SIG-M5 (cell line): ENCODE measurements around the gene RITA1.

Source experiments
- DNase-seq: peaks from one replicate; lab custom pipeline; 2025; lab: John Stamatoyannopoulos, UW

Gene RITA1

DNA sequence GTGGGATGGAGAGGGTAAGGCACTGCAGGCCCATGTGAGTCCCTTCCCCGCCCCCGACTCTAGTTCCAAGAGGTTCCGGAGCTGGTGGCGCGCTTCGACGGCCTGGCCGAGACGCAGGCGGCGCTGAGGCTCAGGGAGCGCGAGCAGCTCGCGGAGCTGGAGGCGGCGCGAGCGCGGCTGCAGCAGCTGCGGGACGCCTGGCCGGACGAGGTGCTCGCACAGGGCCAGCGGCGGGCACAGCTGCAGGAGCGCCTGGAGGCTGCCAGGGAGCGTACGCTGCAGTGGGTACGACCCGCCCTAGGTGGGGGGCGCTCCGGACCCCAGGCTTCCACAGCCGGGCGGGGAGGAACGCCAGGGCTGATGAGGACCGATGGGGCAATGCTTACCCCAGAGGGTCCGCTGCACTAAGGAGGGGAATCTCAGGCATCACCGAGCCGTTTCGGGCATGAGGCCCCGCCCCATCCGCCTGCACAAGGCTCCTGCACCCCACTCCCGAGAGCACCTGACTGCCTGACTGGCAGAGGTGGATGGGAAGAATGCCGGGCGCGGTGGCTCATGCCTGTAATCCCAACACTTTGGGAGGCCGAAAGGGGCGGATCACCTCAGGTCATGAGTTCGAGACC lies 31.1 kb upstream of the RITA1 start:
- no peak for DNase-seq

DNA sequence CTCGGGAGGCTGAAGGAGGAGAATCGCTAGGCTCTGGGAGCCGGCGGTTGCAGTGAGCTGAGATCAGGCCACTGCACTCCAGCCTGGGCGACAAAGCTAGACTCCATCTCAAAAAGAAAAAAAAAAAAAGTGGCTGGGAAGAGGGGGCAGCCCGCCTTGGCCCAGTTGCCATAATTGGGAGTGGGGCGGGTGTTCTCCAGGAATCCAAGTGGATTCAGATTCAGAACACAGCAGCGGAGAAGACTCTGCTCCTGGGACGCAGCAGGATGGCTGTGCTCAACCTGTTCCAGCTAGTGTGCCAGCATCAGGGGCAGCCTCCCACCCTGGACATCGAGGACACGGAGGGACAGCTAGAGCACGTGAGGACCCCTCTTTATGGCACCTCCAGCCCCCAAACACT lies 30.5 kb upstream of the RITA1 start:
- no peak for DNase-seq

DNA sequence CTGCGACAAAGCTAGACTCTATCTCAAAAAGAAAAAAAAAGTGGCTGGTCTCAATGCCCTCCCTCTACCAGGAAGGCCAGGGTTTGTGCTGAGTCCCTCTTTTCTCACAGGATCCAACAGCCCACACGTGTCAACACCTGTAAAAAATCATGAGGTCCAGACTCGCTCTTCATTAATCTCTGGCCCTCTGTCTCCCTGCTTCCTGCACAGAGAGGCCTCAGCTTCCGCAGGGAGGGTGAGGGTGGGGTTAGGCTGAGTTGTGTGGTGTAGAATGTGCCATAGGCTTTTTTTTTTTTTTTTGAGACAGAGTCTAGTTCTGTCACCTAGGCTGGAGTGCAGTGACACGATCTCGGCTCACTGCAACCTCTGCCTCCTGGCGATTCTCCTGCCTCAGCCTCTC lies 29.9 kb upstream of the RITA1 start:
- no peak for DNase-seq

DNA sequence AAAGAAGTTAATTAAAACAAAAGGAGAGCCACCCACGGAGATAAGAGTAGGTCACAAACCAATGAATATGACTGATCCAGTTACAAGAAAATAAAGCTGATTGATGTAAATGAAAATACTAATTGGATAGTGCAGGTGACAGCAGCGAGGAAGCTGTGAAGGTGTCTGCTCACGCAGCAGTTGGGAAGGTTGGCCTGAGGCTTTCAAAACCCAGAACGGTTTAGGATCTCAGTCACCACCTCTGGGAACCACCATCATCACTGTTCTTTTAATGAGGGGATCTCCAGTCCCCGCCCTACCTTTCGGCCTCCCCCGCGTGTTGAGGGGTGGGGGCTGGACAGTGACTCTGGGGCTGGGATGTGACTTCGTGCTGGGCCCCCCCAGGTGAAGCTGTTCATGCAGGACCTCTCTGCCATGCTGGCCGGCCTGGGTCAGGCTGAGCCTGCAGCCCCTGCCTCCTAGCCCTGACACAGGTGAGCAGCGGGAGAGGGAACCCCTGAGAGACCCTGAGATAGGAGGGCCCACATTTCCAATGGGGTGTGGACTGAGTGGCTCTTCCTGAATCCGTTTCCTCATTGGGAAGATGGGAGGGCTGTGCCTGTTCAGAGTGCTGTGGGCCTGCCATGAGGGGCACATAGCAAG lies 28.2 kb upstream of the RITA1 start:
- no peak for DNase-seq

DNA sequence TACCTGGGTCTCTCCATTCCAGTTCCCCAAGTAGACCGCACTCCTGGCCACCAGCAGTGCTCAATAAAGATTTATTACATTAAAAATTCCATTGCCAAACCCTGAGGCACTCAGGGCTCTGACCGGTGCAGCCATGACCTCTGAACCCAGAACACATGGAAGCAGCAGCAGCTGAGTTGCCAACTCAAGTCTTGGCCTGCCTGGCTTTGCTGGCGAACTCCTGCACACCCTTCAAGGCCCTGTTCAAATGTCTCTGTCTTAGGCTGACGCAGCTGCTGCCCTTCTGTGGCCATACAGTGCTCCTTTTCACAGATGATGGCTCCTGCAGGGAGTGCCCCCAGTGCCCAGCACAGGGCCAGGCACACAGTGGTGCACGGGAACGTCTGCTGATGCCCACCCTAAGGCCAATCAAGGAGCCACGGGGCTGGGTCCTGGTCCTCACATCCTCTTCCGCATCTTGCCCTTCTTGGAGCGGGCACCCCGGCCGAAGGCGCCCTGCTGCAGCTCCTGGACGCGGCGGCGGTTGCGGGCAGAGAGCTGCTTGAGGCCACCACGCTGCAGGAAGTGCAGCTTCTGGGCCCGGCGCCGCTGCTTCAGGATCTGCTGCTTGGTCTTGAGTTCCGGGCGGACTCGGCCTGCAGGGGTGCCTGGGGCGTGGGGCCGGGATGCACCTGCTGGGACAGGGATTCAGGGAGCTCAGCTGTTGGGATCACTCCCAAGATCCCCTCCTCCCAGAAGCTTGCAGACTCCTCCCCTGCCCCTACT lies 26.9 kb upstream of the RITA1 start:
- no peak for DNase-seq

DNA sequence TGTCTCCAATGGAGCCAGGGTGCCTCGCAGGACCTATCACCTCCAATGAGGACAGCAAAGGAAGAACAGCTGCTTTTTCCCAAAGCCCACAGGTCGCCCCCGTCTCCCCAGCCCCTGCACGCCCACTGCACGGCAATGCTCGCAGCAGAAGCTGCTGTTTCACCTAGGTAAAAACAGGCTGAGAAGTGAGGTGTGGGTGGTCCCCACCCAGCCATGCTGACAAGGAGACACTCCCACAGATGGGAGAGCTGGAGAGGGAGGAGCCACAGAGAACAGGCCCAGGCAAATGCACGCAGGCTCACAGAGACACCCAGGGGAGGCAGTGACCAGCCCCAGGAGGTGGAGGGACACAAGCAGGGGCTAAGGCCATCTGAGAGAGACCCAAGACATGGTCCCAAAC lies 25.6 kb upstream of the RITA1 start:
- DNase-seq = no peak

DNA sequence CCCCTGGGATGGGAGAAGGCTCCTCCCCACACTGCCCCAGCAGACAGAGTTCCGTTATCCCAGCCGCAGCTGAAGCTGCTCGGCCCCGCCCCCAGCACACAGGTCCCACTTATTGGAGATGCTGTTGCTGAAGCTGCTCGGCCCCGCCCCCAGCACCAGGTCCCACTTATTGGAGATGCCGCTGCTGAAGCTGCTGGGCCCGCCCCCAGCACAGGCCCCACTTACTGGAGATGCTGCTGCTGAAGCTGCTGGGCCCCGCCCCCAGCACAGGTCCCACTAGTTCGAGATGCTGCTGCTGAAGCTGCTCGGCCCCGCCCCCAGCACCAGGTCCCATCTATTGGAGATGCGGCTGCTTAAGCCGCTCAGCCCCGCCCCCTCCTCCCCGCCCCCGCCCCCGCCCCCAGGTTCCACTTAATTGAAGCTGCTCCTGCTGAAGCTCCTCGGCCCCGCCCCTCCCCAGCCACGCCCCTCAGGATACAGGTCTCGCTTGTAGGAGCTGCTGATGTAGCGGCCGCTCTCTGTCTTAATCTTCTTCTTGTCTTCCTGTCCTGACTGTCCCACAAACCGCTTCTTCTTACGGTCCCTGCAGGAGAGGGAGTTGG lies 24.0 kb upstream of the RITA1 start:
- no peak for DNase-seq

DNA sequence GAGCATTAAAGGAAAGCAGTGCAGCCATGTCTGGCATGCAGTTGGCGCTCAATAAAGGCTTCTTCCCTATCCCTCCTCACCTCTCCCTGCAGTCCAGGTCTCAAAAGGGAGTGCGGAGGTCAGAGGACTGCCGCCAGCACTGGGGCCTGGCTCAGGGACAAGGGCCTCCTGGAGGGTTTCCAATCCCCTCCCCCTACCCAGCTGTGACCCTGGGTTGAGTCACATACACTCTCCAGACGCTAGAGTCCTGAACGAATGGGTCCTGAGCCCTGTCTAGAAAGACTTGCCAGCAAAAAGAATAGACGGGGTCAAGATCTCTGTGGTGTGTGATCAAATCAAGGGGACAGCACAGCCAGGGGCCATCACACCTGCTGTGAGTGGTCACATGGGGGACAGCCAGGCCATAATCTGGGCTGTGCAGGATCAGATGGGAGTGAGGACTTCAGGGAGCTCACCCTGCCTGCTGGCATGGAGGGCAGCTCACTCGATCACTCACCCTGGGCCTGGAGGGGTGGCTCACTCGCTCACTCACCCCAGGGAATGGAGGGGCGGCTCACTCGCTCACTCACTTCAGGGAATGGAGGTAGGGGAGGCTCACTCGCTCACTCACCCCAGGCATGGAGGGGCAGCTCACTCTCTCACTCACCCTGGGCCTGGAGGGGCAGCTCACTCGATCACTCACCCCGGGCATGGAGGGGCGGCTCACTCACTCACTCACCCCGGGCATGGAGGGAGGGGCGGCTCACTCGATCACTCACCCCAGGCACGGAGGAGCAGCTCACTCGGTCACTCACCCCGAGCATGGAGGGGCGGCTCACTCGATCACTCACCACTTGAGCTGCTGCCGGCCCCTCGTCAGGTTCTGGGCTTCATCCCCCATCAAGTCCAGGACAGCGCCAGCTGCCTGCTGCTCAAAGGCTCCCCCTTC lies 23.2 kb upstream of the RITA1 start:
- no peak for DNase-seq

DNA sequence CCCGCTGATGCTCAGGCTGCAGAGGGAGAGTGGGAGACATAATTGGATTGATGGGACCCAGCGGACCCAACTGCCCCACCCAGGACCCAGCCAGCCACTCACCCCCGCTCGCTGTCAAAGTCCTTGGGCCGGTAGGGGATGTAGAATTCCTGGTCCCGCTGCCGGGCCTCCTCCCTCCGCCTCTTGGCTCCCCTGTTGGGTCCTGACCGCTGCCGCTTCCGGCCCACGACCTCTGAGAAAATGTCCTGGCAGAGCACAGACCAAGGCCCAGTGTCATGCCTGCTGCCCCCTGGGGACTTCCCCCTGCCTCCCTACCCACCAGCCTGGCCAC lies 22.5 kb upstream of the RITA1 start:
- no peak for DNase-seq

DNA sequence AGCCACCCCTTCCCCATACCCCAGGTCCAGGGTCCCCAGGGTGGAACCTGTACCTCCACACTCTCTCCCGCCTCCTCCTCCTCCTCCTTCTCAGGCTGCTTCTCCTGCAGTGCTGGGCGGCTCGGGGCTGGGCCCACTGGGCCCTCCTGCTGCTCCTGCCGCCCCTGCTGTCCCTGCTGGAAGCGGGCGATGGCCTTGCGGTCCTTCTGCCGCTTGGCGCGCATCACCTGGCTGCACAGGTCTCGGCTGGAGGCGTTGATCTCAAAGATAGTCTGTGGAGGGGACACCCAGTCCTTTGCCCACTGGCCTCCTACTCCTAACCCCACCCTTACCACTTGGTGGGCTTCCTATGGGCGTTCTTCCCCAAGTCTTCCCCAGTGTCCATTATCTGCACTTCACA lies 21.5 kb upstream of the RITA1 start:
- DNase-seq = no peak

DNA sequence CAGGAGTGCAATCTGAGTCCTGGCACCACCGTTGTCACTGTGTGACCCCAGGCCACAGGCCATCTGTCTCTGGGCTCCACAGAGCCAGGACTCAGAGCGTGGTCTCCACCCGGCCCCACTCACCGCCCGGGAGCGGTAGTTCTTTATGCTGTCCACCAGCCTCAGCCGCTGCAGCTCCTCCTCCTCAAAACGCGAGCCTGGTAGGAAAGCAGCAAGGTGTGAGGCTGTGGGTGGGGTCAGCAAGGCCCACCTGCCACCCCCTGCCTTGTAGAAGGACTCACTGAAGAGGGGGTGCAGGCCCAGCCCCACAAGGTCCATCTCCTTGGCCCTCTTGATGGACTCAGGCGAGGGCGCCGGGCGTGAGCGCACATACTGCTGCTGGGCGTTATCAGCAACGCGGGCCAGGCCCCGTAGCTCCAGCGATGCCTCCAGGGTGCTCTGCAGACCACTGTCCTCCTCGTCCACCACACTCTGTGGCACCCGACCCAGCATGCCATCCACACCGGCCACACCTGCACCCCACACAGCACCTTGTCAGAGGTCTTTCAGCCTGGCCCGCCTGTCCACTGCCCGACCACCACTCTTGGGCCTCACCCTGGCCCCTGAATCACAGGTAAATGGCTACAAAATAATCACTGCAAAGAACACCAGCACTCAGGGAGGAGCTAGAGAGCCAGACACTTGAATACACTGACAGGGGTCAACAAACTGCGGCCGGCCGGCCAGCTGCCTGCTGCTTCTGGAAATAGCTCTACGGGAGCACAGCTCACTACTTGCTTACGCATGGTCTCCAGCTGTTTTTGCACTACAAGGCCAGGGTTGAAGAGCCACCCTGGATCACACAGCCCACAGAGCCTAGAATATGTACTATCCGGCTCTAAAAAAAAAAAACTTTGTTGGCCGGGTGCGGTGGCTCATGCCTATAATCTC lies 19.7 kb upstream of the RITA1 start:
- no peak for DNase-seq

DNA sequence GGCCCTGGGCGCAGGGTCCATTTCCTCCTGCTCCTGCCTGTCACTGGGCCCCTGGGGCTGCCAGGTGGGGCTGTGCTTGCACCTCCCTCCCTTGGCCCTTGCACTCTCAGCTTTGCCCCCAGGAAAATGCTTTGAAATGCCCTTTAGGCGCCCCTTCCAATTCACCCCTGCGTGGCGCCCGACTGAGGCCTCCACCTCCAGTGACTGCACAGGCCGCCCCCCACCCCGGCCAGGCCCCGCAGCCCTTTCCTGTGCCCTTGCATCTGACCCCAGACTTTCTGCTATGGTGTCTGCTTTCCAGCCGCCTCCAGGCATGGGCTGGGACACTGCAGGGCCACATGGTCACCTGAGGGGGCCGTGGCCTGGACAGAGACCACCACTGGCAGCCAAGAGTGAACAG lies 17.7 kb upstream of the RITA1 start:
- no peak for DNase-seq

DNA sequence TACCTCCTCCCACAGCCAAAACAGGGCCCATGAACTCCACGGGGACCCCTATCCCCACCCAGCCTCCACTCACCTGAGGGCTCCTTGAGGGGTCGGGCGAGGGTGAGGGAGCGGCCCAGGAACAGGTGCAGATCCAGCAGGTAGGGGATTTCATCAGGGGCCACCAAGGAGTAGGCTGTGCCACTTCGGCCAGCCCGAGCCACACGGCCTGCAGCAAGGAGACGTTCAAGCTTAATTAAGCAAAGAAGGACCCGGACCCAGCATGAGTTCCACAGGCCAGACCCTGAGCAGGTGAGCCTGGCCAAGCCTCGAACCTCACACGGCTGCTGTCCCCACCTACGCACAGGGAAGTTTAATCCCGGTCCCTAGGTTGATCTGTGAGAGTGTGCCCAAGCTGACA lies 15.8 kb upstream of the RITA1 start:
- DNase-seq = no peak

DNA sequence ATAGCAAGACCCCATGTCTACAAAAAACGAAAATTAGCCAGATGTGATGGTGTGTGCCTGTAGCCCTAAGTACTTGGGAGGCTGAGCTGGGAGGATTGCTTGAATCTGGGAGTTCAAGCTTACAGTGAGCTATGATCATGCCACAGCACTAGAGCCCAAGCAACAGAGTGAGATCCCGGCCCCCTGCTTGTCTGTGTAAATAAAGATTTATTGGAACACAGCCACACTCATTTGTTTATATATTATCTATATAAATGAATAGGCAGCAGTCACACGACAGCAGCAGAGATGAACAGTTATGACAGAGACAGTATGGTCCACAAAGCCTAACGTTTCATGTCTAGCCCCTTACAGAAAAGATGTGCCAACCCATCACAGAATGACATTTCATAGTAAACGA lies 15.1 kb upstream of the RITA1 start:
- DNase-seq = no peak

DNA sequence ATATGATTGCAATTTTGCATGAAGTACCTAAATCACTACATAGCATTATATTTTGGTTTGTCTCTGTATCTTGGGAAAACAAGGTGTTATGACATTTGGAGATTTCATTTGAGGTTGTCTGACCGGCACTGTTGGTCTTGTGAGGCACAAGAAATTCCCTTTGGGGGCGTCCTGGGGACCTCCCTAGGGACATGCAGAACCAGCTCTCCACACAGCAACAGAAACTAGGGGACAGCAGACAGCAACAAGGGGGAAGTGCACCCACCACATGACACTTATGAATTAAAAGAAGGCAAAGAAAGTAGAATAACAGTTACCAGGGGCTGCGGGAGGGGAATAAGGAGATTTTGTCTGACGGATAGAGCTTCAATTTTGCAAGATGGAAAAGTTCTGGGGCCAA lies 14.6 kb upstream of the RITA1 start:
- no peak for DNase-seq

DNA sequence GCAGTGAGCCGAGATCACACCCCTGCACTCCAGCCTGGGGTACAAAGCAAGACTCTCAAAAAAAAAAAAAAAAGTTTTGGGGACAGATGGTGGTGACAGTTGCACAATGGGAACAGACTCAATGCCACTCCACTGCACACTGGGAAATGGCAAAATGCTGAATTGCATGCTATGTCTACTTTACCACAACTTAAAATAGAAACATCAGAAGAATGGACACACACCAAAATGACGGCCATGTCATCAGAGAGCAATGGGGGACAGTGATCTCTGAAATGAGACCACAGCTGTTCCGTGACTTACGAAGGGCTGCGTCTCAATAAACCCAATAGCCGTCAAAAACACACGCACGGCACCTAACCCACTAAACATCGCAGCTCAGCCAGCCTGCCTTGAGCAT lies 14.0 kb upstream of the RITA1 start:
- DNase-seq = no peak

DNA sequence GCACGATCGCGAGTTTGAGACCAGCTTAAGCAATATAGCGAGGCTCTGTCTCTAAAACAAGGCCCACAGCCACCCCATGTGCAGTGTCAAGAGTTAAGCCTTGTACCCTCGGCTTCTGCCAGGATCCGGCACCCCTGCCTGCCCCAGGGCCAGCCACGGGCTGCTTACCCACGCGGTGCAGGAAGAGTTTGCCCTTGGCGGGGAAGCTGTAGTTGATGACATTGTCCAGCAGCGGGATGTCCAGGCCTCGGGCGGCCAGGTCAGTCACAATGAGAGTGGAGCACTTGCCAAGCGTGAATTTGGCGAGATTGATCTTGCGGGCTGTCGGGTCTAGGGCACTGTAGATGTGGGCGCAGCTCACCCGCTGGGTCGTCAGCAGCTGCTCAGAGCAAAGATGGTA lies 13.3 kb upstream of the RITA1 start:
- DNase-seq = no peak

DNA sequence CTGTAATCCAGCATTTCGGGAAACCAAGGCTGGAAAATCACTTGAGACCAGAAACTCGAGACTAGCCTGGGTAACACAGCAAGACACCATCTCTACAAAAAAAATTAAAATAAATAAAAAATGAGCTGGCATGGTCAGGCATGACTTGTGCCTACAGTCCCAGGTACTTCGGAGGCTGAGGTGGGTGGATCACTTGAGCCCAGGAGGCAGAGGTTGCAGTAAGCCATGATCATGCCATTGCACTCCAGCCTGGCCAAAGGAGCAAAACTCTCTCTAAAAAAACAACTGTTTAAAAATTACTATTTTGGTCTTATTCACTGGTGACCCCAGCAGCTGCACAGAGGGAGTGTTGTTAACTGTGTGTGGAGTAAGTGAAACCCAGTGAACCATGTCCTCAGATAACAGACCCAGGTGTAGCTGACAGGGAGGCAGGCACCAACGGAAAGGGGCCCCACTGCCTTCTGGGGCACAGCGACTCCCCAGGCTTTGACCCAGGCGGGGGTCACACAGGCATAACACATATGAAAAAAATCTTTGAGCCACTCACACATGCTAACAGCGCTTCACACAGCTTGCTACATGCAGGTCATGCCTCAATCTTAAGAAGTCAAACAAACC lies 12.3 kb upstream of the RITA1 start:
- no peak for DNase-seq

DNA sequence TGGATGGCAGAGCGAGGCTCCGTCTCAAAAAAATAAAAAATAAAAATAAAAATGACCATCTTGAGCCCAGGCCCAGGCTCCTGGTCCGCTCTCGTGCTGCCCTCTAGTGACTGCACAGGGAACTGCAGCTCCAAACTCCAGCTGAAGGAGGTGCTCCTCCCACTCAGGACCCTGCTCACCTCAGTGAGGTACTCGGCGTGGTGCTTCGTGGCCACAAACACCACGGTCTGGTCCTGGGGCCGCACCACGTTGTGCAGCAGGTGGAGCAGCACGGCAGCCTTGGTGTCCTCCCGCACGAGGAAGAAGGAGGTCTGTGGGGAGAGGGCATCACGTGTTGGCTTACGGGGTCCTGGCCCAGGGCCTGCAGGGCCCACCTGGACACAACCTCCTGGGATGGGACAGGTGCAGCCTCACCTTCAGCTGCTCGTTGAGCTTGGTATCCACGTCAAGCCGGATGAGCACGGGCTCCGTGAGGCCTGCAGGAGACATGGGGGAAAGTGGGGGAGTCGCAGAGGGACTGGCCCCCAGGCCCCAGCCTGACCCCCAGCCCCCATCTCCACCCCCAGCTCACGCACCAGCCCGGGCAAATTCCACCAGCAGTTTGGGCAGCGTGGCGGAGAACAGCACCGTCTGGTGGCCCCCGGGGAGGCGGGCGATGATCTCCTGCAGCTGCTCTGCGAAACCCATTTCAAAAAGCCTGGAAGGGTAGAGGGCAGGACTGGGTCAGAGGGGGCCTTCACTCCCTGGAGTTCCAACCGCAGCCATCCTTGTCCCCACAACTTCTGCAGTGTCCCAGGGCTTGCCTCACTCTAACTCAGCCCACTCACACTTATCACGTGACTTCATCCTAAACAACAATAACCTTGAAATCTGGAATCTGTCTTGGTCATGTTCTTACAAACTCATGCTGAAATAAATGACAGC lies 10.8 kb upstream of the RITA1 start:
- DNase-seq = no peak

DNA sequence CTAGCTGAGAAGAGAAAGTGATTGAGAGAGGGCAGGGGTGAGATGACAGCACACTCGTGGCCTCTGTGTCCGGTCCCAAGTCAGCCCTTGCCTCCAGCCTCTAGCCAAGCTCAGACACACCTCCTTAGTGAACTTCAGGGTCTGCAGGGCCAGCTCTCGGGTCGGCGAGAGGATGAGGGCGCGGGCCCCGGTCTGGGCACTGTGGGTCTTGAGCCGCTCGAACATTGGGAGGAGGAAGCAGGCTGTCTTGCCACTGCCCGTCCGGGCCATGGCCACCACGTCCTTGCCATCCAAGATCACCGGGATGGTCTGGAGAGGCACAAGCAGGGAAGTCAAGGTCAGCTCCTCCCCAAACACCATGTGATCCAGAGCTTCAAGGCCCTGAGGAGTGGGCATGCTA lies 6.5 kb upstream of the RITA1 start:
- no peak for DNase-seq
